Skin of body (tissue), 2 donors: ENCODE data around the gene WWC1. TPM values are rescaled to one million over a fixed set of nuclear protein-coding genes. Genes with fewer than 3 reads are reported as not detected.

Experiments
- DNase-seq: peaks from one replicate; lab custom pipeline; 2025; lab: John Stamatoyannopoulos, UW
- total RNA-seq: library from RNA; depleted of rRNA; stranded (reverse); fragments of >200 nt; gene quantifications from one replicate; pipeline ENCODE4 v1.2.3, GENCODE V29; 2014

Gene WWC1
- total RNA-seq, 1 donor from 2014 or later, result 7.3 TPM

GRCh38 chr5:168481330-168481788 lies 189.9 kb downstream of the WWC1 start:
- DNase-seq, result no peak

GRCh38 chr5:168482361-168482760 lies 190.9 kb downstream of the WWC1 start:
- DNase-seq, result no peak

- DNase-seq, result peak; percentile 88
Measured at GRCh38 chr5:168486136-168486879, 194.9 kb downstream of the WWC1 start, which contains the start of gene RARS1. Gene RARS1 (plus strand): TSS chr5:168486471. CDS start chr5:168486499, 28 bp downstream.

GRCh38 chr5:168489059-168489458 lies 197.6 kb downstream of the WWC1 start:
- DNase-seq, result no peak

DNA sequence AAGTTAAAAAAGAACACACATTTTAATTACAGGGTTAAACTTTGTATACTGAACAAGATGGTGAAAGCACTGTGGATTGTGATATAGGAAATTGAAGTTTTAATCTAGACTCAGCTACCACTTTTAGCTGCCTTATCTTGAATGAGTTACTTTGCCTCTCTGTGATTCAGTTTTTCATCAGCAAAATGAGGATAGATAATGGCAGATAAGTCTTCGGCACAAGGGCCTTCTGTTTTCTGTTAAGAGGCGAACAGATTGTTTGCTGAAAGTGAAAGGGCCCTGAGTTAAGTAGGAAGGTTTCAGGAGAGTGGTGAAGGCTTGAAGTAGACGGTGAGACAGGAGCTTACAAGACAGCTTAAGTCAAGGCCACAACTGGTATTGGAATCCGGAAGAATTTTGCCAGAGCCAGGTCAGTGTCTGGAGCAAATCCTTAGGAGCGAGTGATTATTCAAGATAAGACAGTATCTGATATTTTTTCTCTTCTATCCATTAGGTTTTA lies 202.7 kb downstream of the WWC1 start:
- DNase-seq, result no peak

DNA sequence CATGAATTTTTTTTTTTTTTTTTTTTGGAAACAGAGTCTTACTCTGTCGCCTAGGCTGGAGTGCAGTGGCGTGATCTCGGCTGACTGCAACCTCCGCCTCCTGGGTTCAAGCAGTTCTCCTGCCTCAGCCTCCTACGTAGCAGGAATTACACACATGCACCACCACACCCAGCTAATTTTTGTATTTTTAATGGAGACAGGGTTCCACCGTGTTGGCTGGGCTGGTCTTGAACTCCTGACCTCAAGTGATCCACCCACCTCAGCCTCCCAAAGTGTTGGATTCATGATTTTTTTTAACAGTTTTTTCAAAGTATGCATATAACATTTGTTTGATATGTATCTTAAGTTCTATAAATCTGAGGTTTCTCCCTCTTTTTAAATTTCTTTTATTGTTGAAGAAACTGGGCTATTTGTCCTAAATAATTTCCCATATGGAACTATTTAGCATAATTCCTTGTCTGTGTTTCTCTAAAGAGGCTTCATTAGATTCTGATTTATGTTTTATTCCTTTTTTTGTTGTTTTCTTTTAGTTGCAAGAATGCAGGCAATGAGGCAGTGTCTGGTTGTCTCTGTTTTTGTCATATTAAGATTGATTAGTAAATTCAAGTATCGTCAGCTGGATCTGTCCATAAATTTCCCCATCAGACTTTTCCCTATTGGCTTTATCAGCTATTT lies 211.3 kb downstream of the WWC1 start:
- no peak for DNase-seq

DNA sequence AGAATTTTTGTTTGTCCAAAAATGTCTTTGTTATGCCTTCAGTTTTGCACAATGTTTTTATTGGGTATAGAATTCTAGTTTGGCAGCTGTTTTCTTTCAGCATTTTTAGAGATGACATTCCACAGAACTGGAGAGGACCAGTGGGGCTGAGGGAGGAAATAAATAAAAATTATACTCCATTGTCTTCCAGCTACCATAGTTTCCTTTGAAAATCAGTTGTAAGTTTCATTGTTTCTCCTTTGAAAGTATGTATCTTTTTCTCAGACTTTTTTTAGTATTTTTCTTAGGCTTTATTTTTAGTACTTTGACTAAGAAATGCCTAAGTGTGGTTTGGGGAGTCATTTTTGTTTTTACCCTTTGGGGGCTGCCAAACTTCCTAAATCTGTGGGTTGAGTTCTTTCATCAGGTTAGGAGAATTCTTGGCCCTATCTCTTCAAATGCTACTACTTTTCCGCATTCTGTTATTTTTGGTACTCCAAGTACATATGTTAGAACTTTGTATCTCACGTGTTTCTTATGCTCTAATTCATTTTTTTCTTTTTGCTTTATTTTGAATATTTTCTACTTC lies 222.5 kb downstream of the WWC1 start:
- DNase-seq, result no peak

Other genes starting within 250 kb of the WWC1 start
- 116 TPM for gene RARS1, start 194.8 kb downstream of the WWC1 start, total RNA-seq
- gene FBLL1, start 237.7 kb downstream of the WWC1 start, total RNA-seq, result 0.79 TPM